HG03354 (cell line): ENCODE data around the gene DOCK3.

ENCODE experiments used
- ATAC-seq: cut with Tn5 transposase; IDR thresholded peaks from one replicate; pipeline ENCODE4 v1.9.1; 2021; ENCODE audit warnings: mild to moderate bottlenecking; ENCODE audit not compliant: unreplicated experiment, poor library complexity, severe bottlenecking

Gene DOCK3

DNA sequence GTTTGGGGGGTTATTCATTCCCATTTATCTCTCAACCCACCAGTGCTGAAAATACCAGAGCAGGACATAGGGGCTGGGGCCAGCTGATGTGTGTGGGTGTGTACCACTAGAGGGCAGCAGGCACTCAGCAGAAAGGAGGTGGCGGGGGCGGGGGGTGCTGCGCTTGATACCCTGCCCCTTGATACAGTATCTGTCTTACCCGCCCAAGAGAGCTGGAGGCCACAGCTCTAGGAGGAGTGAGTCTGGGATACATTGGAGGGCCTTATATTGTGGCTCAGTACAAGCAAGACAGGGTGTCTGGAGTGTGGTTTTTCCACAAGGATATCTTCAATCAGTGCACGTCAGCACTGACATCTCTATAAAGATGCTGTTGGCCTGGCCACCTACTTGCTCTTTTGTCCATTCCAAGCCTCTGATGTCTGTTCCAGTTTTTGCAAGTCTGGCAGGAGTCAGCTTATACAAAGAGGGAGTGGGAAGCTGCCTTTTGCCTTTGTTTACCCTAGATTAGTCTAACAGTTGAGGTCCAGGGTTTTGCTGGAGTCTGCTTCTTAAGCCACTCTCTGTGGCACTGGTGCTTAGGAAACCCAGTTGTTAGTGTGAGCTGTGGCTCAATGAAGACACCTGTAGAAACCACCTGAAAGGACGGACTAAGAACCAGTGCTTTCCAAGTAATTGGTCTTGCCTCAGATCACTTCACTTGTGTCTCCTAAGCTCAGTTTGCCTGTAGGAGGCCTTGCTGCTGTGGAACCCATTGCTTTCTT, 714.9 kb downstream of the DOCK3 start:
- no peak for ATAC-seq

DNA sequence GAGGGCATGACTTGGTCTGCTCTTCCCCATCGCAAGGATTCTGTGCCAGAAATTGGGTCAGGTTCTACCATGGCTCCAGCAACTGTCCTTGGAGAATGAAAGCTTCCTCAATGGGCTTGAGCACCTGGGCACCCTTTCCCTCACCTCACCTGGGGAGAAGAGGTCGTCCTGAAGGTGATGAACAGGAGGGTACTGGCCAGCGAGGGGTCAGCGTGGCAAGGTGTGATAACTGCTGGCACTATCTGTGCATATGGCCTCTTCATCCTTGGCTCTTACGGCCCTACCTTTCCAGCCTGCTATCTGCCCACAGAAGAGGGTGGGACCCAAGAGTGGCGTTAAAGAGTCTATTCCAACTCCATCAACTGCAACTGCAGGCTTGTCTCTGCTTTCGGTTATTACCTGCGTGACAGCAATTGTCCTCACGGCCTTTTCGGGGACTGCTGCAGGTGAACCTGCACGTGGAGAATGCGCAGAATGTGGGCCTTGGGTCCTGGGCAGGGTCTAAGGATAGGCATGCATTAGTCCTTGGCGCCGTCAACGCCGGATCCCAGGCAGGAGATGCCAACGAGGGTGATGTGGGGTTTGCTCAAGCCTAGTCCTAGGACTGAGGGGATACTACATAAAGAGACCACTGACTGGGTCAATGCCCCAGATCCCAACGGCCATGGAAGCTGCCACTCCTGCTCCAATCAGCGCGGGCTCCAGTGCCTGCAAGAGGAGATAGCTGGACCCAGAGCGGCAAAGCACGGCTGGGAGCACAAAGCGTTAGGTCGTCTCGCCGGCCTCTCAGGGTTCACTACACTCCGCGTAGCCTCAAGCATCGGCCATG, 715.7 kb downstream of the DOCK3 start:
- ATAC-seq: no peak

DNA sequence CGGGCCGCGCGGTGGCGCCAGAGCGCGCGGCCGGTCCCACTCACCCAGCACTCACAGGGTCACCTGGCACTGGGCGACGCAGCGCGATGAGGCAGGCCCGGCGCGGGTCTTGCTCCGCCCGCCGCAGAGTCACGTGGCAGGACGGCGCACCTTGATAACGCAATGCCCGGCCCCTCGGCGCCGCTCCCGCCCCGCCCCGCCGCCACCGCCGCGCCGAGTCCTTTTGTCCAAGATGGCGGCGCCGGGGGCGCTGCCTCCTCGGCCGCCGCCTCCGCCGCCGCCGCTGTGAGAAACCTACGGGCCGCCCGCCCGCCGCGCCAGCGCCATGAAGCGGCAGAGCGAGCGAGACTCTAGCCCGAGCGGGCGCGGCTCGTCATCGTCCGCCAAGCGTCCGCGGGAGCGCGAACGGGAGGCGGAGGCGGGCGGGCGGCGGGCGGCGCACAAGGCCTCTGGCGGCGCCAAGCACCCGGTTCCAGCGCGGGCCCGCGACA, 716.4 kb downstream of the DOCK3 start, which contains the start of gene RBM15B:
Gene RBM15B (plus strand): TSS at position 211 of the 491 bp plus-strand sequence. CDS start 115 bp downstream, at position 326.
- ATAC-seq: peak; percentile 94

DNA sequence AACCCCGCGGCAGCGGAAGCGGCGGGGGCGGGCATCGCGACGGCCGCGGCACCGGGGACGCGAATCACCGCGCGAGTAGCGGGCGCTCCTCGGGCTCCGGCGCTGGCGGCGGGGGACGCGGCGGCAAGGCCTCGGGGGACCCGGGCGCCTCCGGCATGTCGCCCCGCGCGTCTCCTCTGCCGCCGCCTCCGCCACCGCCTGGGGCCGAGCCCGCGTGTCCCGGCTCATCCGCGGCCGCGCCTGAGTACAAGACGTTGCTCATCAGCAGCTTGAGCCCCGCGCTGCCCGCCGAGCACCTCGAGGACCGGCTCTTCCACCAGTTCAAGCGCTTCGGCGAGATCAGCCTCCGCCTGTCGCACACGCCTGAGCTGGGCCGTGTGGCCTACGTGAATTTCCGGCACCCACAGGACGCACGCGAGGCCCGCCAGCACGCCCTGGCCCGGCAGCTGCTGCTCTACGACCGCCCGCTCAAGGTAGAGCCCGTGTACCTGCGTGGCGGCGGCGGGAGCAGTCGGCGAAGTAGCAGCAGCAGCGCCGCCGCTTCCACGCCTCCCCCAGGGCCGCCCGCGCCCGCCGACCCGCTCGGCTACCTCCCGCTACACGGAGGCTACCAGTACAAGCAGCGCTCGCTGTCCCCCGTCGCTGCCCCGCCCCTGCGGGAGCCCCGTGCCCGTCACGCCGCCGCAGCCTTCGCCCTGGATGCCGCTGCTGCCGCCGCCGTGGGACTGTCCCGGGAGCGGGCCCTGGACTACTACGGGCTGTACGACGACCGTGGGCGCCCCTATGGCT, 717.0 kb downstream of the DOCK3 start:
- ATAC-seq: peak; percentile 27

DNA sequence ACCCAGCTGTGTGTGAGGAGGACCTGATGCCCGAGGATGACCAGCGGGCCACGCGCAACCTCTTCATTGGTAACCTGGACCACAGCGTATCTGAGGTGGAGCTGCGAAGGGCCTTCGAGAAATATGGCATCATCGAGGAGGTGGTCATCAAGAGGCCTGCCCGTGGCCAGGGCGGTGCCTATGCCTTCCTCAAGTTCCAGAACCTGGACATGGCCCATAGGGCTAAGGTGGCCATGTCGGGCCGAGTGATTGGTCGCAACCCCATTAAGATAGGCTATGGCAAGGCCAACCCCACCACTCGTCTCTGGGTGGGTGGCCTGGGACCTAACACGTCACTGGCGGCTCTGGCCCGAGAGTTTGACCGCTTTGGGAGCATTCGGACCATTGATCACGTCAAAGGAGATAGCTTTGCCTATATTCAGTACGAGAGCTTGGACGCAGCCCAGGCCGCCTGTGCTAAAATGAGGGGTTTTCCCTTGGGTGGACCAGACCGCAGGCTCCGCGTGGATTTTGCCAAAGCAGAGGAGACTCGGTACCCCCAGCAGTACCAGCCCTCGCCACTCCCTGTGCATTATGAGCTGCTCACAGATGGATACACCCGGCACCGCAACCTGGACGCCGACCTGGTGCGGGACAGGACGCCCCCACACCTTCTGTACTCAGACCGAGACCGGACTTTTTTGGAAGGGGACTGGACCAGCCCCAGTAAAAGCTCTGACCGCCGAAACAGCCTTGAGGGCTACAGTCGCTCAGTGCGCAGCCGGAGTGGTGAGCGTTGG, 717.8 kb downstream of the DOCK3 start:
- ATAC-seq: no peak

DNA sequence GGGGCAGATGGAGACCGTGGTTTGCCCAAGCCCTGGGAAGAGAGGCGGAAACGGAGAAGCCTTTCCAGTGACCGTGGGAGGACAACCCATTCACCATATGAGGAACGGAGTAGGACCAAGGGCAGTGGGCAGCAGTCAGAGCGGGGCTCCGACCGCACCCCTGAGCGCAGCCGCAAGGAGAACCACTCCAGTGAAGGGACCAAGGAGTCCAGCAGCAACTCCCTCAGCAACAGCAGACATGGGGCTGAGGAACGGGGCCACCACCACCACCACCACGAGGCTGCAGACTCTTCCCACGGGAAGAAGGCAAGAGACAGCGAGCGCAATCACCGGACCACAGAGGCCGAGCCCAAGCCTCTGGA, 718.4 kb downstream of the DOCK3 start:
- ATAC-seq: no peak

DNA sequence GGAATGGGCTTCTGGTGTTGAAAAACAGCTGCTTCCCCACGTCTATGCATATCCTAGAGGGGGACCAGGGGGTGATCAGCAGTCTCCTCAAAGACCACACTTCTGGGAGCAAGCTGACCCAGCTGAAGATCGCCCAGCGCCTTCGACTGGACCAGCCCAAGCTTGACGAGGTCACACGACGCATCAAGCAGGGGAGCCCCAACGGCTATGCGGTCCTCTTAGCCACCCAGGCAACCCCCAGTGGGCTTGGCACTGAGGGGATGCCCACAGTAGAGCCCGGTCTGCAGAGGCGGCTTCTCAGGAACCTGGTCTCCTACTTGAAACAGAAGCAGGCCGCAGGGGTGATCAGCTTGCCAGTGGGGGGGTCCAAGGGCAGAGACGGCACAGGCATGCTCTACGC, 718.8 kb downstream of the DOCK3 start:
- no peak for ATAC-seq

DNA sequence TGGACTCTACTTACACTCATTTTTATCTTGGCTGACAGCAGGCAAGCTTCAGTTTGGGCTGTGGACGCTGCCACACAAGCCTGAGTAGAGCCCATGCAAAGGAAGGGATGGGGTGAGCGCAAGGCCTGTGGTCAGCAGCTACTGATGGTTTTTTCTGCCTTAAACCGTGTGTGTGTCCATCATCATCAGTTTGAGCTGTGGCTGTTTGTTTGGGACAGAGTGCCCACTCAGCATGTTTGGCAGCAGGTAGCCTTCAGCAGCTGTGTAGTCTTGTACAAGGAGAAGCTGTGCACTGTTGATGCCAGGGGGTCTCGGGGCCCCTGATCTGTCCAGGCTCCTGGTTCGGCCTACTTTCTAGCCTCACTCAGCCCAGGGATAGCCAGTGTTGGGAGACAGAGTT, 719.8 kb downstream of the DOCK3 start:
- ATAC-seq: no peak

DNA sequence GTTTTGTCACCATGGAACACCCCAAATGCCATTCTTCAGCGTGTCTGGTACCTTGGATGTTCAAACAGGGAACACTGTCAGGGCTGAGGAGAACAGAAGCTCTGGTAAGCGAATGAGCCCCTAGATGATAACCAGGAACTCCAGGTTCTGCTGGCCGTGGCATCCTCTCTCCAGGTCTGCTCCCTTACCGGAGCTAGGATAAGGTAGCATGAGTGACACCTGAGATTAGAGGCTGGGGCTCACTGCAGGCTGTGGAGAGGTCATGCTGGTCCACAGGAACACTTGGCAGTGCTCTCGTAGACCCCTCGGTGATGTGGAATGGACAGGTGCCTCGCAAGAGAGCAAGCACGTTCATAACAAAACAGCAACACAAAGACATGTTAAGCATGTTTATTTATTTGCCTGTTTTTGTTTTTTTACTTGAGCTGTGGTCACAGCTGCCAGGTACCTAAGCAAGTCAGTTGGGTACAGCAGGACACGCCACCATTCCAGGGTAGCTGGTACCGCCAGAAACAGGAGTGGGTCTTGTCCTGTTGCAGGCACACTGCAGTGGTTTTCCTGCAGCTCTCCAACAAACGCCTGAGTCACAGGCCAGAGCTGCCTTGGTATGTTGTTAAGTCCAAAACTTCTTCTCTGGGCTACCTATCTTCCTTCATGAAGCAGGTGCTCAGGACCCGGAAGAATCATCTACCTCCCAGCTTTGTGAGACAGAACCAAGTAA, 720.9 kb downstream of the DOCK3 start:
- no peak for ATAC-seq

DNA sequence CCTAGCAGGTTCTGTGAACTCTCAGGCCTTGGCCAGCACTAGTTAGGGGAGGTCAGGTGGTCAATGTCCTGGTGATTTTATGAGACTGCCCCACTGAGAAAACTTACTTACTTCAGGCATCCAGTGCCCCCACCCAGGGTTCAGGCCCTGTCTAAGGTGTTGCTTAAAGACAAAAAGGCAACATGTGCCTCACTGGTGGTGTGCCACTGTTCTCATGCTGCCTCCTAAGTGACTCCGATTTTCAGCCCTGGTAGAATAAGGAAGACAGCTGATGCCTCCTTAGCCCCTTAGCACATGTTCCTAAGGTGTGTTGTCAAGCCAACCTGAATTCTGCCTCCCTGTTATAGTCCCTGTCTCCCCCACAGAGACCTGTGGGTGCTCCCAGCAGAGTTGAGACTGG, 721.7 kb downstream of the DOCK3 start:
- no peak for ATAC-seq

DNA sequence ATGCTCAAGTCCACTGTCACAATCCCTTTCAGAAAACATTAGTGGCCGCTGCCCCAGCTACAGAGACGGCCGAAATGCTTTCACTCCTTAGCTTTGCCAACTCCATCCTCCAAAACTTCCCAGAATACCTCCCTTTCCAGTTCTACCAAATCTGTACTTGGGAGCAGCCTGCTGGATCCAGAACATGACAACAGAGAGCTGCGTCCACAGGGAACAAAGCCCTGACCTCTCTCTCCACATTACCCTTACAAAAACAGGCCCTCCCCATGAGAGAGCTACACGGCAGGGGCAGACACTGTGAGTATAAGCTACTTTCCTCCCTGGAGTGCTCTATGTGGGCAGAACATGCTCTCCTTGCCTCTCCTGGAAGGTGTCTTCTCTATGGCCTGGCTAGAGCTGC, 722.7 kb downstream of the DOCK3 start:
- no peak for ATAC-seq

DNA sequence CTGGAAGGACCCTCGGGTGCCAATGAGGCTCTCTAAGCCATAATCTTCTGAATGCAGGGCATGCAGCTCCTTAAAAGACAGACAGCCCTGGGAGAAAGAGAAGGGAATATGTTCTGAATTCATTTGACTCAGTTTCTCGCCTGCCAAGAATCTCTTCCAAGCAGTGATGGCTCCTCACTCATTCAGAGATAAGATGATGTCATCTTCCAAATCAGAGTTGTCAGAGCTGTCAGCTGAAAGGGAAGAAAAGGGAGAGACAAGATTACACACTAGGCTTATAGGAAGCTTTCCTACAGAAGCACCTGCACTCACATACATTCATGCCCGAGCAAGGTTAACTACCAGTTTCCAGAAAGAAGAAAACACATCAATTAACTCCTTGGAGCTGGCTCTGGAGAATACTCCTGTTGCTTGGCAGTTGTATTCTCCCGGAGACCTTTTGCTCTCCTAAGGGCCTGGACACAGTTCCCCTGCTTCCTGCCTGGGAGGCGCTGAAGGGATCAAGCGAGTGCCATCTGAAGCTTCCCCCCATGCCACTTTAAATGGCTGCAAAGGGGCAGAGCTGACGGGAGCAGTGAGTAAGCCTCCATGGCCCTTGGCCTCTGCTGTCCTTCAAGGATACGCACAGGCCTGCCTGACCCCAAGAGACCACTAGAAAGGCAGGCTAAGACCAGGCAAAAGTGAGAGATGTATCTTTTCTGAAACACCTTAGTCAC, 724.0 kb downstream of the DOCK3 start:
- ATAC-seq: no peak

DNA sequence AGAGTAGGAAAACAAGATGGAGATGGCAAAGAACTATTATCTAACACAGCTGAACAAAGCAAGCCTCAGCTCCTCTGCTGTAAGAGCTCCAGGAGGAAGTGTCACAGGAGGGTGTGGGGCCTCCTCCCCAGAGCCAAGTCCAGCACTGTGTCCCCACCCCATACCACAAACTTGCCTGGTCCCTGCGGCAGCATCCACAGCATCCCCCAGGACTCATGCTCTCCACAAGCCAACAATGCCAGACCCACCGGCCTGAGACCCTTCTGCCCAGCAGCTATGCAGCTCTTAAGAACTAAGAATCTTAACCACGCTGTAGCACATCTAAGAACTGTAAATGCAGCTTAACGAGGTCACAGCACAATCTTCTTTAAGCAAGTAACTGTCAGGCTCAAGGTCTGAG, 725.4 kb downstream of the DOCK3 start:
- no peak for ATAC-seq

DNA sequence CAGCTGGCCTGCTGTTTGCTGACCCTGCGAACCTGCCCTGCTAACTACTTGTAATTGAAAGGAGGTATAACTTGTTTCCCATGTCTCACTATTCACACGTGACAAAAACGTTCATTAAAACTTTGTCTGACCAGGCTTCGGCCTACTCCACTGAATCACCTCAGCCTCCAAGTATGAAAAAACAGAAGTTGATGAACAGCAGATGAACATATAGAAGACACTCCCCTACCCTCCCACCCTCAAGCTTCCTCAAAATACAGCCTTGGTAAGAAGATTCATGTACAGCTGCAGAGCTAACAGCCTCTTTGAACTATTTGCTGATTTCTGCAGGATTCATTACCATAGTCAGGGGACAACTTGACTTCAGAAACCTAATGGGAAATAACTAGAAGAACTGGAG, 727.0 kb downstream of the DOCK3 start:
- ATAC-seq: no peak

DNA sequence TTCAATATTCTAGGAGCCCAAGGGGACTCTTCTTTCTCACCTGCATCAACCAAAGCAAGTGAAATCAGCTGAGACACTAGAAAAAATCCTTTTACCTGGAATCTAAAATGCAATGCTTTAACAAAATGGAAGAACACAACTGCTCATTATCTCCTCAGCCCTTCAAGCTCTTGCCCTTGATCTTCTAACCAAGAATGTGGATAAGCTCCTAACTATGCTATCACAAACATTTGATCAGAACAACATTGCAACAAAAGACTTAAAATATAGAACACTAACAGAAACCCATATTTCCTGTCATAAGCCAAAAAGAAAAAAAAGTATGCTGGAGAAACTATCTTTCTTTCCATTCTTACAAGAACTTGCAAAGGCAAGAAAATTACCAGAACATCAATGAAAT, 728.9 kb downstream of the DOCK3 start:
- ATAC-seq: no peak

DNA sequence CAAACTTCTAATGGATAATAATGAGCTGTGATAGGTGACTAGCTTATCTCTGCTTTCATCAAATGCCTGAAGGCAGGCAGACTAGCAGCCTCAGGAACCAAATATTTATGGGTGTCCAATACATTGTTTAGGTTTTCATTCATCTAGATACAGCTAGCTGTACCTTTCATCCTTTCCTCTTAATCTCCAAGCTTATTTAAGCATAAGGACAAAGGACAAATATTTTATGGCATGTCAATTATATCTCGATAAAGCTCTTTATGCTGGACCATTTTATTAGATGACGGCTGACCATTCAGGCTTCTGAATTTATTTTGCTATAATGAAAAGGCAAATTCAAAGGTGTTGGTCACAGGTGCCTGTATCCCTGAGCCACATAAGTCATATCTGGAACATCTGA, 733.3 kb downstream of the DOCK3 start:
- no peak for ATAC-seq

DNA sequence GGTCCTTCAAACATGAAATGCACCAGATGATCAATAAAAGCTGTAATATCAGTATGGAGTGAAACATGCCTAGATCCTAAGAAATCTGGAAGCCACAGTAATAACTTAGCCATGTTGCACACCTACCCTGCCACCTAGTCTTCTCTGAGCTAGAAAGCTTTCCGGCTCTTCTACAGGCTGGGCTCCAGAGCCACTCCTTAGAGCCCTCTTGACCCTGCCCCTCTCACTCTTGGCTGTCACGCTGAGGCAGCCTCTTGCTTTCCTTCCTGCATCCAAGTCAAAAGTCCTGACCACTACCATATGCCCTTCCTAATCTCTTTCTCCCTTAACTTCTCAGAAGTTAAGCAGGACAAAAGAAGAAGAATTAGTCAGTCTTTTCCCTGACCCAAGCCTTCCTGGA, 734.1 kb downstream of the DOCK3 start:
- ATAC-seq: no peak

DNA sequence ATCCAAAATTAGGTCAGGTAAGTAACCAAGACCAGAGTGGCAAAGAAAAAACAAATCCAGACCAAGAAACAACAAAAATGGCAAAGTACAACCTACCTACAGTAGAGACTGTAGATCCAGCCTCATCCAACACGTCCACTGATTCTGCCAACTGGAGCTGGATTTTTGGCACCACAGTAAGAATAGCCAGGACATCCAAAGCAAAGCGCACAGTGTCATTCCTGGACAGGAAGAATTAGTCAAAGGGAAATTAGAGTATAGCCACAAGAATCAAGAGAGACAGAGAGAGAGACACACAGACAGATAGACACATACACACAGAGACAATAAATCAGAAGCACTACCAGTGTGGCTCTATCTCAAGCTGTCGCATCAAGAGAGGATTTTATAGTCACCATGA, 747.5 kb downstream of the DOCK3 start:
- no peak for ATAC-seq
